Glutamatergic neuron (in vitro differentiated cells): ENCODE data around the gene CAPN9. TPM values are rescaled to one million over a fixed set of nuclear protein-coding genes. Genes with fewer than 3 reads are reported as not detected.

Source experiments
- DNase-seq: peaks from one replicate; pipeline ENCODE4 v3.0.0; 2022
- H3K27ac Mint-ChIP-seq: one replicate; pipeline ENCODE4 v1.8.0; 2020; ENCODE audit warnings: mild to moderate bottlenecking, mixed read lengths, inconsistent platforms; ENCODE audit not compliant: unreplicated experiment
- H3K27me3 Mint-ChIP-seq: one replicate; pipeline ENCODE4 v1.8.0; 2020; ENCODE audit warnings: mild to moderate bottlenecking, moderate library complexity, mixed read lengths, inconsistent platforms; ENCODE audit not compliant: unreplicated experiment
- H3K36me3 Mint-ChIP-seq: one replicate; pipeline ENCODE4 v1.8.0; 2020; ENCODE audit warnings: mild to moderate bottlenecking, mixed read lengths, inconsistent platforms; ENCODE audit not compliant: unreplicated experiment
- H3K4me1 Mint-ChIP-seq: one replicate; pipeline ENCODE4 v1.8.0; 2020; ENCODE audit warnings: mild to moderate bottlenecking, low read depth, mixed read lengths, inconsistent platforms; ENCODE audit not compliant: unreplicated experiment
- H3K4me3 Mint-ChIP-seq: one replicate; pipeline ENCODE4 v1.8.0; 2020; ENCODE audit warnings: mild to moderate bottlenecking, mixed read lengths, inconsistent platforms; ENCODE audit not compliant: unreplicated experiment
- H3K9me3 Mint-ChIP-seq: one replicate; pipeline ENCODE4 v1.8.0; 2020; ENCODE audit warnings: mild to moderate bottlenecking, moderate library complexity, mixed read lengths, inconsistent platforms; ENCODE audit not compliant: unreplicated experiment
- total RNA-seq: library from RNA; stranded (reverse); fragmentation: NEBNext Ultra II Directional; extraction: Animal tissue kit (Norgen Biotek cat#: 25700); gene quantifications from one replicate; pipeline ENCODE4 v1.2.1, GENCODE V29; 2021; ENCODE audit not compliant: unreplicated experiment
- TF ChIP-seq, protein P1 (sequence below): fragments of 200-600 bp; sonication (generic); IDR thresholded peaks from one replicate; pipeline ENCODE4 v1.5.0; 2021; ENCODE audit not compliant: partially characterized antibody, unreplicated experiment

CAPN9 gene
- total RNA-seq, 1 donor from 2014 or later, result not detected

DNA sequence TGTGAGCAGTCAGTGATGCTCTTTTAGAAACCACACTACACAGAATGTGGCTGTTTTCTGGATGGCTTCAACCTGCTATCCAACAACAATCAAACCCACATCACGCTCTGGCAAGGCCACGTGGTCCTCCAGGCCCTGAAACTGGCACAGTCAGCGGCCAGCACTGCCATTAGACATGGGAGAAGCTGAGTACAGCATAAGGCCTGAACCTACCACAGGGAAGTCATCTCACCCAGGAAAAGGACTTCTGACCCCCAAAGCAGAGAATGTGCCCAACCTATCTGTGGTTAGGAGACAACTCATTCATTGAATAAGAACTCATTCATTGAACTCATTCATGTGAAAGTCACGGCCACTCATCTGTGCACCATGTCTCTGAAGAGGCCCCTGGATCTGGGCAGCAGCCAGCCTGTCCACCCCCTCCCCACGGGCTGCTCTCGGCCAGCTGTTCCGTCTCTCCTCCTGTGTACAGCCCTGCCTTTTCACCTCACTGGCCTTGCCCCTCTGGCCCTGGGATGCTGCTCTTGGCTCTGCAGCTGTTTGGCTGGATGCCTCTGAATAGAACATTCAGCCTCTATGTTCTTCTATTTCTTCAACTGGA is 80.0 kb downstream of the CAPN9 start:
- DNase-seq, result no peak
- TF ChIP-seq, protein P1, sequence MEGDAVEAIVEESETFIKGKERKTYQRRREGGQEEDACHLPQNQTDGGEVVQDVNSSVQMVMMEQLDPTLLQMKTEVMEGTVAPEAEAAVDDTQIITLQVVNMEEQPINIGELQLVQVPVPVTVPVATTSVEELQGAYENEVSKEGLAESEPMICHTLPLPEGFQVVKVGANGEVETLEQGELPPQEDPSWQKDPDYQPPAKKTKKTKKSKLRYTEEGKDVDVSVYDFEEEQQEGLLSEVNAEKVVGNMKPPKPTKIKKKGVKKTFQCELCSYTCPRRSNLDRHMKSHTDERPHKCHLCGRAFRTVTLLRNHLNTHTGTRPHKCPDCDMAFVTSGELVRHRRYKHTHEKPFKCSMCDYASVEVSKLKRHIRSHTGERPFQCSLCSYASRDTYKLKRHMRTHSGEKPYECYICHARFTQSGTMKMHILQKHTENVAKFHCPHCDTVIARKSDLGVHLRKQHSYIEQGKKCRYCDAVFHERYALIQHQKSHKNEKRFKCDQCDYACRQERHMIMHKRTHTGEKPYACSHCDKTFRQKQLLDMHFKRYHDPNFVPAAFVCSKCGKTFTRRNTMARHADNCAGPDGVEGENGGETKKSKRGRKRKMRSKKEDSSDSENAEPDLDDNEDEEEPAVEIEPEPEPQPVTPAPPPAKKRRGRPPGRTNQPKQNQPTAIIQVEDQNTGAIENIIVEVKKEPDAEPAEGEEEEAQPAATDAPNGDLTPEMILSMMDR, result no peak
- peaks cover 4% of the 10 kb centered on the region for H3K36me3 Mint-ChIP-seq

GRCh38 chr1:230827801-230828200 is 80.6 kb downstream of the CAPN9 start:
- peaks cover 40% of the 10 kb centered on the region for H3K4me1 Mint-ChIP-seq
- DNase-seq, result no peak
- H3K9me3 Mint-ChIP-seq, result peaks cover 11% of the 10 kb centered on the region
- no peak overlapping the region for H3K4me3 Mint-ChIP-seq
- TF ChIP-seq, protein P1, result no peak
- H3K27me3 Mint-ChIP-seq, result peaks cover 11% of the 10 kb centered on the region
- peaks cover 4% of the 10 kb centered on the region for H3K36me3 Mint-ChIP-seq
- H3K27ac Mint-ChIP-seq, result no peak overlapping the region

More for the DNA sequence above, 80.0 kb downstream of the CAPN9 start:
- H3K27me3 Mint-ChIP-seq, result peaks cover 12% of the 10 kb centered on the region
- peaks cover 11% of the 10 kb centered on the region for H3K9me3 Mint-ChIP-seq
- H3K4me1 Mint-ChIP-seq, result peaks cover 40% of the 10 kb centered on the region
- H3K4me3 Mint-ChIP-seq, result no peak overlapping the region
- H3K27ac Mint-ChIP-seq, result peak overlapping the region; percentile 75

- DNase-seq, result no peak
- H3K27ac Mint-ChIP-seq, result no peak overlapping the region
- H3K9me3 Mint-ChIP-seq, result peaks cover 11% of the 10 kb centered on the region
- peaks cover 36% of the 10 kb centered on the region for H3K4me1 Mint-ChIP-seq
- no peak overlapping the region for H3K4me3 Mint-ChIP-seq
- H3K27me3 Mint-ChIP-seq, result peaks cover 11% of the 10 kb centered on the region
- H3K36me3 Mint-ChIP-seq, result peaks cover 4% of the 10 kb centered on the region
- TF ChIP-seq, protein P1, result no peak
These were observed 81.2 kb downstream of the CAPN9 start for GRCh38 chr1:230828421-230828820.

DNA sequence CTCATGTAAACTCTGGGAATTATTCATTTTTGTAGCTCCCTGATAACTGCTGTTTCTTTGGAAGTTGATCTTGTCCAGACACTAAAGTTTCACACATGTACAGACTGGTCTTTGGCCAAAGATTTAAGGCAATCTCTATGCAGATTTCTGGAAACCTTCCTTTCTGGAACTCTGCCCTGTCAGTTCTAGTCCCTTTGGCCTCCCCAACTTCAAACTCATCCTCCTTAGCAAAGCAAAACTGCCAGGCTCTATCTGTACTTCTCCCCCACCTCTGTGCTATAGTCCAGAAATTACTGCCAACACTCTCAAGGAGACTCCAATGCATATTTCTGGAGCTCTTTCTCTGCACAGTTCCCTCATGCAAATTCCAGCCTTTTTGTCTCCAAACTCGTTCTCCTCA is 84.6 kb downstream of the CAPN9 start:
- peaks cover 4% of the 10 kb centered on the region for H3K36me3 Mint-ChIP-seq
- no peak overlapping the region for H3K27ac Mint-ChIP-seq
- DNase-seq, result no peak
- peaks cover 10% of the 10 kb centered on the region for H3K4me1 Mint-ChIP-seq
- TF ChIP-seq, protein P1, result no peak
- H3K9me3 Mint-ChIP-seq, result peaks cover 2% of the 10 kb centered on the region
- H3K4me3 Mint-ChIP-seq, result no peak overlapping the region
- H3K27me3 Mint-ChIP-seq, result peaks cover 5% of the 10 kb centered on the region

DNA sequence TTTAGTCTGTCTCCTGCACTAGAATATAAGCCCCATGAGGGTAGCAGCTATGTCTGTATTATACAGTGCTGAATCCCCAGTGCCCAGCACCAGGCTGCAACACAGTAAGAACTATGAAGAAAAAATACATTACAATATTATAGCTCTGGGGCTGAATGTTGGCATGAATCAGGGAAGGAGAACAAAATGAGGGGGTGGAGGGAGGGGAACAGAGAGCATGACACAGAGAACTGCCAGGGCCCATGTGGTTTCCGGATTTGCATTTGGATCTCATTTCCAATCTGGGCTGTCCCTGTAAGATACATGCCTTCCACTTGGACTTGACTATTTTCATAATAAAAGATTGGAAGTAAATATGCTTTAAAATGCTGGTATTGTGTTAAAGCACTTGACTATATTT is 85.3 kb downstream of the CAPN9 start:
- DNase-seq, result no peak
- Mint-ChIP-seq H3K4me3 (no peak overlapping the region), H3K27ac (no peak overlapping the region), H3K9me3 (peaks cover under 1% of the 10 kb centered on the region), H3K4me1 (peaks cover 3% of the 10 kb centered on the region), H3K36me3 (peaks cover 1% of the 10 kb centered on the region), H3K27me3 (peaks cover 3% of the 10 kb centered on the region)
- TF ChIP-seq, protein P1, result no peak
